Uterus (tissue), 4 donors: ENCODE data around the gene TSC2. TPM values are rescaled to one million over a fixed set of nuclear protein-coding genes. Genes with fewer than 3 reads are reported as not detected.

Source experiments
- DNase-seq, 2 donors: peaks; one replicate each; pipeline ENCODE4 v3.0.0-alpha.2; 2019 to 2020
- H3K27ac ChIP-seq, 2 donors: fragments of 200-600 bp; sonication (generic); 1 replicate in 1 of 2; 2 replicates in 1 of 2; pipeline ENCODE4 v1.5.1; 2016 to 2018
- H3K27me3 ChIP-seq, 2 donors: fragments of 200-600 bp; sonication (generic); one replicate each; pipeline ENCODE4 v1.5.1; 2018 to 2019; ENCODE audit warnings: control low read depth in 1 of 2
- H3K36me3 ChIP-seq, 2 donors: fragments of 200-600 bp; sonication (generic); one replicate each; pipeline ENCODE4 v1.5.1; 2019; ENCODE audit warnings: control low read depth in 1 of 2
- H3K4me1 ChIP-seq, 2 donors: fragments of 200-600 bp; sonication (generic); one replicate each; pipeline ENCODE4 v1.5.1; 2018 to 2019; ENCODE audit warnings: control low read depth in 1 of 2
- H3K4me3 ChIP-seq, 2 donors: fragments of 200-600 bp; sonication (generic); 1 replicate in 1 of 2; 2 replicates in 1 of 2; pipeline ENCODE4 v1.5.1; 2018 to 2019; ENCODE audit warnings: mild to moderate bottlenecking in 1 of 2
- H3K9me3 ChIP-seq, 2 donors: fragments of 200-600 bp; sonication (generic); one replicate each; pipeline ENCODE4 v1.5.1; 2019; ENCODE audit warnings: control low read depth in 1 of 2
- CTCF ChIP-seq, 4 experiments: fragments of 200-600 bp in 2 of 4; fragments of 450-650 bp in 2 of 4; sonication (generic) in 2 of 4; IDR thresholded peaks; one replicate each; pipeline ENCODE4 v1.5.1; 2016 to 2019; ENCODE audit warnings: antibody characterized with exemption in 4 of 4, mild to moderate bottlenecking in 2 of 4, moderate library complexity in 1 of 4
- POLR2A ChIP-seq, 2 donors: fragments of 450-650 bp; IDR thresholded peaks; one replicate each; pipeline ENCODE4 v1.6.1; 2016; ENCODE audit warnings: antibody characterized with exemption in 2 of 2, mild to moderate bottlenecking in 1 of 2, moderate library complexity in 1 of 2
- intact Hi-C: fragments of 100-400 bp; cut with DNase I; formaldehyde crosslinking; loops from one replicate; pipeline ENCODE4 v1.15.1; 2023; ENCODE audit warnings: low total_unique reads
- total RNA-seq, 4 donors: library from RNA; depleted of rRNA in 3 of 4; stranded (reverse); fragments of >200 nt in 3 of 4; gene quantifications; one replicate each; pipeline versions ENCODE4 v1.1.0 to v1.2.4, GENCODE V29; 2014 to 2023
- donor health status: DM: yes; HTN: yes; CAD: no.

TSC2 gene
- total RNA-seq, 4 donors from 2014 or later: 53.8 to 347 (median 131) TPM

- H3K4me3 ChIP-seq: no peak overlapping the region
- H3K36me3 ChIP-seq: no peaks in the 10 kb centered on the region
- no peaks in the 10 kb centered on the region for H3K4me1 ChIP-seq
- no peaks in the 10 kb centered on the region for H3K9me3 ChIP-seq
- intact Hi-C loops: no loop called here
- DNase-seq: no peak
- TF ChIP-seq CTCF (IDR thresholded peaks at IDR 0.05) (no peak), POLR2A (IDR thresholded peaks at IDR 0.05) (no peak)
- H3K27me3 ChIP-seq: no peaks in the 10 kb centered on the region
- no peak overlapping the region for H3K27ac ChIP-seq
Measured at GRCh38 chr16:2089706-2090480, 42.1 kb downstream of the TSC2 start.

GRCh38 chr16:2090481-2090776 lies 42.6 kb downstream of the TSC2 start:
- Histone ChIP-seq H3K4me1 (no peaks in the 10 kb centered on the region), H3K4me3 (no peak overlapping the region), H3K36me3 (no peaks in the 10 kb centered on the region), H3K9me3 (no peaks in the 10 kb centered on the region), H3K27me3 (no peaks in the 10 kb centered on the region), H3K27ac (no peak overlapping the region)
- no peak for TF ChIP-seq POLR2A (IDR thresholded peaks at IDR 0.05)
- TF ChIP-seq CTCF (IDR thresholded peaks at IDR 0.05): no peak
- DNase-seq: no peak
- intact Hi-C loops: no loop called here

- H3K4me3 ChIP-seq: no peak overlapping the region
- TF ChIP-seq CTCF (IDR thresholded peaks at IDR 0.05) (peak in 1 of 4 experiments; percentile 21), POLR2A (IDR thresholded peaks at IDR 0.05) (peak in 1 of 2 donors; percentile 28)
- H3K27me3 ChIP-seq: no peaks in the 10 kb centered on the region
- no peaks in the 10 kb centered on the region for H3K9me3 ChIP-seq
- H3K36me3 ChIP-seq: no peaks in the 10 kb centered on the region
- H3K27ac ChIP-seq: peak overlapping the region in 1 of 2 donors; percentile 44
- no peaks in the 10 kb centered on the region for H3K4me1 ChIP-seq
- DNase-seq: no peak
- intact Hi-C loops: no loop called here
Measured at GRCh38 chr16:2090777-2091546, 43.2 kb downstream of the TSC2 start.

GRCh38 chr16:2091547-2092255 lies 43.9 kb downstream of the TSC2 start:
- H3K27me3 ChIP-seq: no peaks in the 10 kb centered on the region

More at GRCh38 chr16:2091547-2092255, 43.9 kb downstream of the TSC2 start:
- Histone ChIP-seq H3K27ac (peak overlapping the region in 1 of 2 donors; percentile 44), H3K9me3 (no peaks in the 10 kb centered on the region), H3K36me3 (no peaks in the 10 kb centered on the region), H3K4me3 (no peak overlapping the region), H3K4me1 (no peaks in the 10 kb centered on the region)
- no peak for TF ChIP-seq CTCF (IDR thresholded peaks at IDR 0.05)
- TF ChIP-seq POLR2A (IDR thresholded peaks at IDR 0.05): no peak
- DNase-seq: no peak
- intact Hi-C loops: no loop called here
